Stimulated activated CD8-positive, alpha-beta memory T cell treated with anti-CD3 and anti-CD28 coated beads, Interleukin-2, amount 100 ng/mL, for 1 hour (primary cell): ENCODE measurements around the gene YKT6.

Source experiments
- DNase-seq, 2 donors: peaks; one replicate each; pipeline ENCODE4 v3.0.0-alpha.2; 2020; ENCODE audit warnings: low read depth in 2 of 2

Gene YKT6

DNA sequence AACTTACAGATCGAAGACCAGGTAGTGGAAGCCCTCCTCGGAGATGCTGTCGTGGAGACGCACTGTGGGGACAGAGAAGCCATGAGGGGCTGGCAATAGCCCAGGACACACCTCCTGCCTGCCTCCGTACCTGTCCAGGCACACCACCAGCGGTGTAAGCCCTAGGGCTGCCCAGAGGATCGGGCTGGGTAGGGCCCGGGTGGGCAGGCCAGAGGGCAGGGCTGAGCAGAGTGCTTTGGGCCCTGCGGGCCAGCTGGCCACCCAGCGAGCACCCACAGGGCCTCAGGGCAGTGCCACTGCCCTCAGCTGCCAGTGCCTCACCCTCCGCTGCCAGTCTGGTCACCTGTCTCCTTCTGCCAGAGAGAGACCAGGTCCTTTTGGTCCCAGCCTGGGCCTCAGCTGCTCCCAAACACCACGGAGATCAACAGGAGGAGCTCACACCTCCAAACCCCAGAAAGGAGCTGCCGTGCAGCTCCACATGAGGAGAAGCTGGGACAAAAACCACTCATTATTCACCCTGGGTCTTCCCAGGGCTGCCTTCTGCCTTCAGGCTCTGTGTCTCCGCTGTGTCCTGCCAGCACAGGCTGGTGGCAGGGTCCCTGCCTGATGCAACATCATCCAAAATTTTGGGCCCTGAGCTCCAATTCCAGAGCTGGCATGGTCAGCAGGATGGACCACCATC lies 58.2 kb downstream of the YKT6 start:
- DNase-seq: no peak

DNA sequence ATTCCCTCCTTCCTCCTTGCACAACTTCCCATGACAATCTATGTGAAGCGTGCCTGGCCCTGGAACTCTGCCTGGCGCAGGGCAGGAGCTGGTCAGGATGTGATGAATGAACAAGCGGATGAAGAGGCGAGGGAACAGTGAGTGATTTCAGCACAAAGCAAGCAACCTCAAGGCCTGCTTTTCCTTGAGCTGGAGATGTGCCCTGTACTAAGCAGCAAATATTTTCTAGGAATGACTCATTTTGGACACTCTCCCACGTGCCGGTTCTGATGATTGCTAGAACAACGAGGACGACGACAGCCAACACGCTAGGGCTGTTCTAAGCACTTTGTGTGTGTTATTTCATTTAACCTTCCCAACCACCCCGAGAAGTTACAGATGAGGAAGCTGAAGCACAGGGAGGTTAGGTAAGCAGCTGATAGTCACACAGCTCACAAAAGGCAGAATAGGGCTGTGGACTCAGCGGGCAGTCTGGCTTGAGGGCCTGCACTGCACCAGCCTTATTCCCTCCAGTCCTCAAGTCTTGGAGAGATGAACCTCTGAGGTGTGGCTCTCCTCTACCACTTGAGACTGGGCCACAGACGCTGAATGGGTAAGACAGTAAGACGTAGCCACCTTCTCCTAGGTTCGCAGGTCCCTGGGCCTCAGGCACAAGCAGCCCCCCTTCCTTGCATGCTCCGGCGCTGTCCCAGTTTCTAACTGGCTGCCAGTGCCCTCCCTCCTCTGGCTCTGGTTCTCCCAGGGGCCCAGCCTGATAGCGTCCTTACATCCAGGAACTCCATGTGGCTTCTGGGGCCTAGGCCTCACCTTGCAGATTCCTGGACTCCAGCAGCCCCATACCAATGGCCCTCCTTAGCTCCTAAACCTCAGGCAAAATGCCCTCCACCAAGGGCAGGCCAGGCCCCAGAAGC lies 59.0 kb downstream of the YKT6 start:
- DNase-seq: no peak

DNA sequence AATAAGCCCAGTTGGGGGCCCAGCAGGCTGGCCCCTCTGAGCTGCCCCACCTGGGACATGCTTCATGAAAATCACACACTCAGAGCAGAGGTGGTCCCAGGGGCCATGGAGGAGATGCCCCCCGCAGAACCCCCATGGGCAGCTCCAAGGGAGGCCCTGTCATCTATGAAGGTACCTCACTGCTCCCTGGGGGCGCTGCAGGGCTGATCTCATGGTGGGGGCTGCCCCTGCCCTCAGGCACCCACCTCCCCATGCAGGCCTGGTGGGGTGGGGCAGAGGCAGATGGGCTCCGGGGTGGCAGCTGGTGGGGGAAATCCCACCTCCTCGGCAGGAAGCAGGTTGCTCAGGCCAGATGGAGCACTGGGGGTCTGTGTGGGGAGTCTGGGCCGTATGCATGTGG lies 60.5 kb downstream of the YKT6 start:
- DNase-seq: no peak

DNA sequence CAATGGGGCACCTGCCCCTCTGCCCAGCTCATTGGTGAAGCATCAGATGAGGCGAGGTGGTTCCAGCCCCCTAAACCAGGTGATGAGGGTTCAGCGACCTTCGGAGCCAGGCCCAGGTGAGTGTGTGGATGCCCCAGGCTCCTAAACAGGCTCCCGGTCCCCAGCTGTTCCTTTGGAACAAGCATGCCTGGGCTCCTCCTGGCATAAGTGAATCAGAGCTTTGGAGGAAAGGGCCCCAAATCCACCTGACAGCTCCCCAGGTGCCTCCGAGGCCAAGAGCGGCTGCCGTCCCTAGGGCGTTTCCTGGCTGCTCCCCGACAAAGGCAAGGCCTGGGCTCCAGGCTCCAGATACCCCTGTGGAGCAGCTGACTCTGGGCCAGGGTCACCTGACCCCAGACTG lies 61.3 kb downstream of the YKT6 start:
- DNase-seq: no peak

DNA sequence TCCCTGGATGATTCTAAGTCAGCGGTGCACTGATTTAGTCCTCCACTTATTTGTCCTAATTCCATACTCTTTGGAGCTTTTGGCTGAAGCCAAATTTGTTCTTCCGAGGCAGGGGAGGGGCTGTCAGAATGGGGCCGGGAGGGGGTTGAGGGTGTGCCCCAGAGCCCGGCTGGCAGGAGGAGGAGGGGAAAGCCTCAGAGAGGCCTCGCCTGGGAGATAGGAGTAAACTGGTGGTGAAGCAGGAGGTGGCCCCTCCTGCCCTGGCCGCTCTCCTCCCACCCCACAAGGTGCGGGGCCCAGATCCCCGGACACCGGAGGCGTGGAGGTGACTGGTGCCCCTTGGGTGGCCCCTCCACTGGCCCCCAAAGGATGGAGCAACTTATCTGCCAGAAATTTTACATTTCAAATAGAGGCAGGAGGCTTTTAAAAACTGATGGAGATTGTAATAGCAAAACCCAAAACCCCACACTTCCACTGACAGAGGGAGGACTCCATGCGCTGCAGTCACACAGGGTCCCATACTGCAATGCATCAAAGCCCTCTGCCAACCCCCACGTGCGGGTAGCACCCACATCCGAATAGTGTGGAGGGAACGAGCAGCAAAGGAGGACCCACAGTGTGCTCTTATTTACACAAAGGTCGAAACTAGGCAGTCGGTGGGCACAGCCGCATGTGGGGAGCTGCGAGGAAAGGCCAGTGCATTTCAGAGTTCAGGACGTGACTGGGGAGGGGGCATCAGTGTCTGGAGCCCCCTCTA lies 62.7 kb downstream of the YKT6 start:
- no peak for DNase-seq
